Neural cell (in vitro differentiated cells): ENCODE data around the gene CDC42SE1. TPM values are rescaled to one million over a fixed set of nuclear protein-coding genes. Genes with fewer than 3 reads are reported as not detected.

Experiments used
- H2AFZ ChIP-seq: fragments of 200-600, 300-800 bp; sonication (generic), shearing (Covaris generic); 2 replicates; pipeline ENCODE4 v1.6.0; 2014; ENCODE audit warnings: low read depth, mild to moderate bottlenecking, antibody characterized with exemption, low read length, moderate library complexity
- H3F3A ChIP-seq: fragments of 200-600 bp; shearing (Covaris generic); 2 replicates; pipeline ENCODE4 v1.6.1; 2016; ENCODE audit warnings: mild to moderate bottlenecking, moderate library complexity, mixed read lengths, antibody characterized with exemption, low read length; ENCODE audit not compliant: insufficient read depth, poor library complexity, severe bottlenecking
- H3K27ac ChIP-seq: fragments of 200-600, 300-800 bp; sonication (generic), shearing (Covaris generic); 2 replicates; pipeline ENCODE4 v1.5.1; 2014; ENCODE audit warnings: mild to moderate bottlenecking, low read length, moderate library complexity
- H3K27me3 ChIP-seq: fragments of 300-800, 200-600 bp; sonication (generic), shearing (Covaris generic); 2 replicates; pipeline ENCODE4 v1.6.0; 2014; ENCODE audit warnings: mild to moderate bottlenecking, low read depth, low read length, moderate library complexity; ENCODE audit not compliant: insufficient read depth
- H3K36me3 ChIP-seq: fragments of 300-800, 200-600 bp; sonication (generic), shearing (Covaris generic); 2 replicates; pipeline ENCODE4 v1.5.1; 2014; ENCODE audit warnings: mild to moderate bottlenecking, antibody characterized with exemption, low read length, moderate library complexity; ENCODE audit not compliant: insufficient read depth
- H3K4me2 ChIP-seq: fragments of 300-800, 200-600 bp; sonication (generic), shearing (Covaris generic); 2 replicates; pipeline ENCODE4 v1.6.0; 2014; ENCODE audit warnings: mild to moderate bottlenecking, low read length
- H3K4me3 ChIP-seq: fragments of 300-800, 200-600 bp; sonication (generic), shearing (Covaris generic); 2 replicates; pipeline ENCODE4 v1.5.1; 2014; ENCODE audit warnings: mild to moderate bottlenecking, low read length, moderate library complexity
- H3K79me2 ChIP-seq: fragments of 200-600 bp; shearing (Covaris generic); replicated peaks from 2 replicates; pipeline ENCODE4 v1.6.0; 2014; ENCODE audit warnings: mild to moderate bottlenecking, low read length, moderate library complexity; ENCODE audit not compliant: insufficient read depth
- H3K9ac ChIP-seq: fragments of 300-800, 200-600 bp; sonication (generic), shearing (Covaris generic); 2 replicates; pipeline ENCODE4 v1.6.1; 2016; ENCODE audit warnings: mild to moderate bottlenecking, low read length, mixed read lengths
- H3K9me2 ChIP-seq: fragments of 200-600 bp; shearing (Covaris generic); 2 replicates; pipeline ENCODE4 v1.6.1; 2016; ENCODE audit warnings: mild to moderate bottlenecking, low read length, mixed read lengths; ENCODE audit not compliant: insufficient read depth
- H3K9me3 ChIP-seq: fragments of 200-600, 300-800 bp; sonication (generic), shearing (Covaris generic); 2 replicates; pipeline ENCODE4 v1.6.1; 2016; ENCODE audit warnings: mild to moderate bottlenecking, mixed run types, low read length, moderate library complexity, mixed read lengths
- H4K20me1 ChIP-seq: fragments of 200-600 bp; shearing (Covaris generic); 2 replicates; pipeline ENCODE4 v1.6.1; 2016; ENCODE audit warnings: mild to moderate bottlenecking, mixed run types; ENCODE audit not compliant: insufficient read depth
- CTCF ChIP-seq: fragments of 450-650 bp; IDR thresholded peaks from 2 replicates; pipeline ENCODE4 v1.5.1; 2014; ENCODE audit warnings: antibody characterized with exemption, mild to moderate bottlenecking, moderate library complexity; ENCODE audit not compliant: poor library complexity, severe bottlenecking
- EP300 ChIP-seq: fragments of 450-650 bp; conservative IDR thresholded peaks from 2 replicates; pipeline ENCODE4 v1.6.1; 2014; ENCODE audit warnings: antibody characterized with exemption, mild to moderate bottlenecking, moderate library complexity; ENCODE audit not compliant: poor library complexity, severe bottlenecking
- EZH2 ChIP-seq: fragments of 200-600, 300-800 bp; shearing (Covaris generic), sonication (generic); IDR thresholded peaks from 2 replicates; pipeline ENCODE4 v1.6.1; 2014; ENCODE audit warnings: antibody characterized with exemption, low read length, borderline replicate concordance, mild to moderate bottlenecking; ENCODE audit not compliant: insufficient read depth, poor library complexity, severe bottlenecking
- MXI1 ChIP-seq: fragments of 450-650 bp; conservative IDR thresholded peaks from 2 replicates; pipeline ENCODE4 v1.6.1; 2014; ENCODE audit warnings: antibody characterized with exemption, mild to moderate bottlenecking; ENCODE audit not compliant: poor library complexity, severe bottlenecking
- POLR2AphosphoS5 ChIP-seq: IDR thresholded peaks from 2 replicates; pipeline ENCODE4 v1.6.1; 2012
- RAD21 ChIP-seq: fragments of 450-650 bp; conservative IDR thresholded peaks from 2 replicates; pipeline ENCODE4 v1.6.1; 2014; ENCODE audit warnings: antibody characterized with exemption, mild to moderate bottlenecking, moderate library complexity
- REST ChIP-seq: IDR thresholded peaks from 2 replicates; pipeline ENCODE4 v1.6.1; 2012; ENCODE audit warnings: borderline replicate concordance
- SMC3 ChIP-seq: fragments of 450-650 bp; conservative IDR thresholded peaks from 2 replicates; pipeline ENCODE4 v1.6.1; 2014; ENCODE audit warnings: antibody characterized with exemption, mild to moderate bottlenecking, moderate library complexity; ENCODE audit not compliant: poor library complexity
- TAF1 ChIP-seq: IDR thresholded peaks from 2 replicates; pipeline ENCODE4 v1.6.1; 2012; ENCODE audit warnings: low read depth
- polyA plus RNA-seq: library from polyadenylated mRNA; depleted of rRNA; stranded (reverse); fragments of >200 nt; gene quantifications from 2 replicates; pipeline ENCODE4 v1.2.3, GENCODE V29; 2014

The CDC42SE1 gene
- polyA plus RNA-seq, 1 donor from 2014 or later = 102 TPM

- H3K36me3 ChIP-seq = no peaks in the 10 kb centered on the region
- peak overlapping the region; percentile 87 for H3K9ac ChIP-seq
- no peaks in the 10 kb centered on the region for H3K9me2 ChIP-seq
- H3K4me2 ChIP-seq = peak overlapping the region; percentile 76
- H3K27ac ChIP-seq = peak overlapping the region; percentile 71
- TF ChIP-seq SMC3 = no peak
- TF ChIP-seq CTCF = peak; percentile 23
- no peaks in the 10 kb centered on the region for H4K20me1 ChIP-seq
- H3K4me3 ChIP-seq = peak overlapping the region; percentile 90
- H3K9me3 ChIP-seq = no peaks in the 10 kb centered on the region
- no peaks in the 10 kb centered on the region for H3K79me2 ChIP-seq
- H3F3A ChIP-seq = no peaks in the 10 kb centered on the region
- no peak overlapping the region for H2AFZ ChIP-seq
- H3K27me3 ChIP-seq = no peaks in the 10 kb centered on the region
Observed at GRCh38 chr1:151048645-151049032, 10.8 kb downstream of the CDC42SE1 start.

GRCh38 chr1:151047925-151048644 is 11.3 kb downstream of the CDC42SE1 start:
- Histone ChIP-seq H3K27me3 (no peaks in the 10 kb centered on the region), H3F3A (no peaks in the 10 kb centered on the region), H4K20me1 (no peaks in the 10 kb centered on the region), H2AFZ (peak overlapping the region; percentile 81), H3K27ac (peak overlapping the region; percentile 71), H3K9me3 (no peaks in the 10 kb centered on the region), H3K79me2 (no peaks in the 10 kb centered on the region), H3K9me2 (no peaks in the 10 kb centered on the region), H3K4me3 (peak overlapping the region; percentile 90), H3K9ac (peak overlapping the region; percentile 87), H3K4me2 (peak overlapping the region; percentile 76), H3K36me3 (no peaks in the 10 kb centered on the region)
- no peak for TF ChIP-seq EP300
- peak; percentile 12 for TF ChIP-seq SMC3
- no peak for TF ChIP-seq REST
- no peak for TF ChIP-seq EZH2
- TF ChIP-seq TAF1 = peak; percentile 52
- TF ChIP-seq RAD21 = peak; percentile 8
- no peak for TF ChIP-seq POLR2AphosphoS5
- TF ChIP-seq MXI1 = peak; percentile 62
- peak; percentile 66 for TF ChIP-seq CTCF
